Germinal center (tissue), 1 donor: ENCODE results near the gene ACVR1C.
"Not testable (repeated sequence)": the region's sequence is repeated elsewhere in the genome, so short reads cannot be mapped to it uniquely, and the experiment has no call there.

ENCODE experiments used
- DNase-seq: peaks from one replicate; pipeline ENCODE4 v3.0.0; 2012; ENCODE audit warnings: mixed read lengths, low spot score

ACVR1C gene

DNA sequence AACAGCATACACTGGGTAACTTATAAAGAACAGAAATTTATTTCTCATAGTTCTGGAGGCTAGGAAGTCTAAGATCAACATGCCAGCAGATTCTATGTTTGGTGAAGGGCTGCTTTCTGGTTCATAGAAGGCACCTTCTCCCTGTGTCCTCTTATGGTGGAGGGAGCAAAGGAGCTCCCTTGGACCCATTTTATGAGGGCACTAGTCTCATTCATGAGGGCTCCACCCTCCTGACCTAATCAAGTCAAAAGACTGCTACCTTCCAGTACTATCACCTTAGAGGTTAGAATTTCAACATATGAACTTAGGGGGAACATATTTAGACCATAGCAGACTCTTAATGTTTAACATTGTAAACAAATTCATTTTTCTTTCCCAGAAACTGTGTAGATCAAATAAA lies 54.5 kb downstream of the ACVR1C start:
- DNase-seq = no peak

DNA sequence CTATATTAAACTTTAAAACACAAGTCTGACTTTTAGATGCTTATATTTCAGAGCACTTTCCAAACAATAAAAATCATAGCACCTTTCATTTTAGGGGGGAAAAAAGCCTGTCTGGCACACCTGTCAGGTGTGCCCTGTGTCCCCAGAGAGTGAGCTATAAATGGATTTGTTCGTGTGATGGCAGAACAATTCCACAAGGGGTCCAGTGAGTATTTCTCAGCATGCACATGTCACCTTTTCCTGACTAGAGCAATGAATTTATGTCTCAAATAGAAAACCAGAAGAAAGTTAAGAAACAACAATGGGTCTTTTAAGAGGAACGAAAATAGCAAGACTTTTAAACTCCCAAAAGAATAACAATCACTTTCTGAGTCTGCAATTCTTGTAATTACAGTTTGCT lies 55.9 kb downstream of the ACVR1C start:
- DNase-seq = peak; percentile 27

DNA sequence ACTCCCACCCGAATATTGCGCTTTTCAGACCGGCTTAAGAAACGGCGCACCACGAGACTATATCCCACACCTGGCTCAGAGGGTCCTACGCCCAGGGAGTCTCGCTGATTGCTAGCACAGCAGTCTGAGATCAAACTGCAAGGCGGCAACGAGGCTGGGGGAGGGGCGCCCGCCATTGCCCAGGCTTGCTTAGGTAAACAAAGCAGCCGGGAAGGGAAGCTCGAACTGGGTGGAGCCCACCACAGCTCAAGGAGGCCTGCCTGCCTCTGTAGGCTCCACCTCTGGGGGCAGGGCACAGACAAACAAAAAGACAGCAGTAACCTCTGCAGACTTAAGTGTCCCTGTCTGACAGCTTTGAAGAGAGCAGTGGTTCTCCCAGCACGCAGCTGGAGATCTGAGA lies 62.0 kb downstream of the ACVR1C start:
- DNase-seq = not testable (repeated sequence)

DNA sequence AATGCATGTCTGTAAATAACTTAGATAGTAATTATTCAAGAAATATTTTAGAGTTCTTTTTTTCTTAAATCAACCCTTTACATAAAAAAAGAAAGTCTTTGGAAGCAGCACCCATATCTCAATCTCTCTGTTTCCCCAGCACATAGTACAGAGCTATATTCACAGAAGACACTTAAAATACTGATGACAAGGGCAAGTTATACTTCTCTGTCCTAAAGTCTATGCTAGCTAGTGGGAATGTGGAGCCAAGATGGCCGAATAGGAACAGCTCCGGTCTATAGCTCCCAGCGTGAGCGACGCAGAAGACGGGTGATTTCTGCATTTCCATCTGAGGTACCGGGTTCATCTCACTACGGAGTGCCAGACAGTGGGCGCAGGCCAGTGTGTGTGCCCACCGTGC lies 62.6 kb downstream of the ACVR1C start:
- not testable (repeated sequence) for DNase-seq

DNA sequence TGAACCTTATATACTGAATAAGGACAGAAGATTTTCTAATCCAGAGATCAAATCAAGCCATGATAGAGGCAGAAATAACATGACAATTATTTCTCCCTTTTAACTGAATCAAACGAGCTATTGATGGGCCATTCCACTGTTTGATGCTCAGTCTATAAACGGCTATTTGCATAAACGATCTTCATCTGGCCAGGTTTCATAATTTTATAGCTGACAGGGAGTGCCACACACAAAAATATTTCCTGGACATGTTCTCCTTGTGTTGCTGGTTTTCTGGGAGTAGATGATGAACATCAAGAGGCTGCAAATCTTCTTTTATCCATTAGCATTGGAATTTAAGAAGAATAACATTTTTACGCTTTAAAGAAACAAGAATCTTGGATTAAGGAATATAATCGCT lies 63.1 kb downstream of the ACVR1C start:
- DNase-seq = no peak

DNA sequence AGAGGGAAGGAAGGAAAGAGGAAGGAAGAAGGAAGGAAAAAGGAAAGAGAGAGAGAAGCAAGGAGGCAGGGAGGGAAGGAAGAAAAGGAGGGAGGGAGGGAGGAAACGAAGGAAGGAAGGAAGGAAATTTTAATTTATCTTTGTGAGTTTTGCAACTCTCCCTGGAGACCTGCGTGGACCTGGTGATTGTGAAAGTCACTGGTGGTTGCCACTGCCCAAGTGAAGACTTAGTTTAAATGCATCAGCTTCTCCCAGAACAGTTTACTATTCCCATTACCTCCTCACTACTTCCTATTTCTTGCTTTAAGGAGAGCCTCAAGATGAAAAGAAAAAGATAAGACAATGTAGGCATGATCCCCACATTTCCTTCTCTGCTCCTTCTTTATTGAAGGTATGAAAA lies 68.8 kb downstream of the ACVR1C start:
- DNase-seq = no peak

DNA sequence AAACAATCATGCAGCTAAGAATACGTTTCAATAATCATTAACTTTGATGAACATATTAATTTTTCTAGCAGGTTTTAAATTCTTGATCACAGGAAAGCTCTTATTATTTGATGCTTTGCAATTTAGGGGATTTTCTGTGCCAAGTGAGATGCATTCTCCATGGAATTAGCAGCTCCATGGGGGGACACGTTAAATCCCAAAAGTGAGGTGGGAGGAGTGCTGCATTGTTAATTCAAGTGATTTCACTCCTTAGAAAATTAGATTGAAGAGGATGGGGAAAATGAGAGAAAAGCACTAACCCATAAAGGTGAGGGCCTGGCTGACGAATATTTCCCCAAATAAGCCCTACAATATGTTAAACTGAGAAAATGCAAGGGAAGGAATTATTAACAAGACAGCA lies 69.2 kb downstream of the ACVR1C start:
- no peak for DNase-seq

DNA sequence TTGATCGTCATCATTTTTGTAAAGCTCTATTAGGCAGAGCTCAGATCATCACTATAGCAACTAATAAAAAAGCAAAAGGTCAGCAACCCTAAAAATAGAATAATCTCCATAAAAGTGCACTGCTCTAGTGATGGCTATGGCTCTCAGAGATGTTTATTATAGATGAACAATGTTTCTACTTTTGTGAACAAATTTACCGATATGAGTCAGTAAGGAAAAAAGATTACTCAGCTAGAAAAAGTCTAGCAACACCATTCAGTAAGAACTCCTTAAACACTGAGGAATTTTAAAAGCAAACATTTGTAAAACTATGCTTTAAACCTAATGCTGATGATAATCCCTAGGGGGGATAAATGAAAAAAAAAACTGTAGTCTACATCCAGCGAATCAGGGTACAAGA lies 69.6 kb downstream of the ACVR1C start:
- no peak for DNase-seq

DNA sequence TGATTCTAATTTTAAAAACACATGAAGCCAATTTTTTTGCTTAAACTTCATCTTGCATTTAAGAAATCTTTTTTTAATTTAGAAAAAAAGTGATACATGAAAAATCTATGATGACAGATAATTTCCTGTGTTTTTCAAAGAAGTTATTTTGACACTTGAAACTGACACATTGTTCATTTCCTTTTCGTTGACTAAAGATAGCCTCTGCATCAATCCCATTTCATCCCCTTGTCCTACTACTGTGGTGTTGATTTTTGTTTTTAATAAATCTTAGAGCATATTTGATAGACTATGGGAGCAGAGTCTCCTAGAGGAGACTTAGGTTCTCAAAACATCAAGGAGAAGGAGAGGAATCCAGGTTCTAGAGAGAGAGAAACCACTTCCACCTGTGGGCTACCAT lies 70.9 kb downstream of the ACVR1C start:
- no peak for DNase-seq

DNA sequence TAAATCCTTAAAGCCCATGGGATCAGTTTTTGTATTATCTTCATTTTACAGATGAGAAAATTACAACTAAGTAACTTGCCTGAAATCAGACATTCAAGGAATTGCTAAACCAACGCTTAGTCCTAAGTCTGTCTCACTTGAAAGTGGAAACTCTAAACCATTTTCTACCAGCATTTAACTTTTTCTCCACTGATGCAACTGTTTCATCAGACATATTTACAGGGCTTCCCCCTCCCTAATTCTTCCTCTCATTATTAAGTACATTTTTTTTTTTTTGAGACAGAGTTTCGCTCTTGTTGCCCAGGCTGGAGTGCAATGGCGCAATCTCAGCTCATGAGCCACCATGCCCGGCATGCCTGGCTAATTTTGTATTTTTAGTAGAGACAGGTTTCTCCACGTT lies 88.6 kb downstream of the ACVR1C start:
- DNase-seq = no peak

DNA sequence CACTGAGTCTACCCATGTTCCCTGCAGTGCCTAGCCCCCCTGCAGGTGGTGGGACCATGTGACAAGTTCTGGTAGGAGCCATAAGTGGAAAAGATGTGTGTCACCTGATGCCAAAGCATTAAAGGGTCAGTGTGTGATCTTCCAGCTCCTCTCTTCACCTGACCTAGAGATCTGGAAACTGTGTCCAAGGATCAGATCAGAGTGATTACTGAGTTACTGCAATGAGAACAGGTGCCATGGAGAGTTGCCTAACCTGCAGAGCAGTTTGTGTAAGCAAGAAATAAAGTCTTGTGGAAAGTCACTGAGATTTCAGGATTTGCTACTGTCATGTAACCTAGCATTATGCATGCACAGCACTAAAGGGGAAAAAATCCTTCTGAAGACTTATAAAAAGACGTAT lies 90.6 kb downstream of the ACVR1C start:
- DNase-seq = no peak

DNA sequence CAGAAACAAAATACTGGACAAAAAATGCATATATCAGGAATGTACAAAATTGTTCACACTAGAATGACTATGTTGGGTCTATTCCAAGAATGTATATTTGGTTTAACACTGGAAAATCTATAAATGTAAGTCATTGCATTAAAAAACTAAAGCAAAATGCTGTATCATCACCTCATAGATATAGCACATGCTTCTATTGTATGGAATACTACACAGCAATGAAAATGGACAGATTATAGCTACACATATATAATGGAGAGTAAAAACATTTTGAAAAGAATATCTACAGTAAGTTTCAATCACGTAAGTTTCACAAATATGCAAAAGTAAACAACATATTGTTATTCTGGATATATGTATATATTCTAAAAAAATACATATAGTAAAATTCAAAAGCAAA lies 91.8 kb downstream of the ACVR1C start:
- DNase-seq = no peak

DNA sequence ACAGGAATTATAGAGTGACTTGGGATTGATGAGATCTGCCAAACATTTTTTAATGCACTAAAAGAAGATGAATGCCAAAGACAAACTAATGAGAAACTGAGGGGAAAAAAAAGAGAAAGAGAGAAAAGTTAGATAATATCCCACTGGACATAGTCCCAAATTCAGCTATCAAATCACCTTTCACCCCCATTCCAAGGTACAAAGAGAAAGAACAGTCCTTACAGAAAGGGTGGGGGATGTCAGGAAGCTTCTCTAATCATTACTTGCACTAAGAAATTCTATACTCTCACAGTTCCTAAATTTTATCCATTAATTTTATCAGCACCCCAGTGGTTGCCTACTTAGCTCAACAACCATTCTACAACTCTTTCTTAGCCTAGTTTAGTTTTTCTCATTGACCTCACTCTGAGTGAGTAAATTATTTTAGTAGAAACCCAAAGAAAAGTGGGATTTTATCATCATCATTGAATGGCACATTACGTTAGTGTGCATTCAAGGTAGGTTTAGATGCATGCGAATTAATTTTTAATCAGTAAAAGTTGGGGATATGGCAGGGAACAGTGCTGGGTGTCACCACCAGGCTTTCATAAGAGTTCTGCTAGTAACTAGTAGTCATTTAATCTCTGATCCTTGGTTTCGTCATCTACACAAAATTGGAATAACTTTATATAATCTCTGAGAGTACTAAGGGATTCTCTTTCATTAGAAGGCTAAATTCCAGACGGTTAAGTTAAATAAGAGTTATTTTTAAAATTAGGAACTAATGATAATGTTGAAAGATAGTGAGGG lies 99.5 kb downstream of the ACVR1C start:
- DNase-seq = no peak

DNA sequence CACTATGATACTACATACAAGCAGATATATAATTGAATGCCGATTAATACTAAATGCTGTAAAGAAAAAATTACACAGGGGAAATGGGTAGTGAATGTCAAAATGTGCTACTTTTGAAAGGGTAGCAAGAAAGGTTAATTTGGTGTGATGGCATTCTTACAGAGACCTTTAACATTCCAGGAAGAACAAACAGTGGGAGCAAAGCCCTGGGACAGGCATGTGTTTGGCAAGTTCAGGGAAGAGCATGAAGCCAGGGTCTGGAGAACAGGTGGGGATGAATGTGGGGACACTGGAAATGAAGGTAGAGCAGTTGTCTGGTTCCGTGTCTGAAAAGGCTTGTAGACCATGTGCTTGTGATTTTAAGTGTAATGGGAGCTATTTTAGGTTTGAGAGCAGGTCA lies 102.6 kb downstream of the ACVR1C start:
- no peak for DNase-seq

DNA sequence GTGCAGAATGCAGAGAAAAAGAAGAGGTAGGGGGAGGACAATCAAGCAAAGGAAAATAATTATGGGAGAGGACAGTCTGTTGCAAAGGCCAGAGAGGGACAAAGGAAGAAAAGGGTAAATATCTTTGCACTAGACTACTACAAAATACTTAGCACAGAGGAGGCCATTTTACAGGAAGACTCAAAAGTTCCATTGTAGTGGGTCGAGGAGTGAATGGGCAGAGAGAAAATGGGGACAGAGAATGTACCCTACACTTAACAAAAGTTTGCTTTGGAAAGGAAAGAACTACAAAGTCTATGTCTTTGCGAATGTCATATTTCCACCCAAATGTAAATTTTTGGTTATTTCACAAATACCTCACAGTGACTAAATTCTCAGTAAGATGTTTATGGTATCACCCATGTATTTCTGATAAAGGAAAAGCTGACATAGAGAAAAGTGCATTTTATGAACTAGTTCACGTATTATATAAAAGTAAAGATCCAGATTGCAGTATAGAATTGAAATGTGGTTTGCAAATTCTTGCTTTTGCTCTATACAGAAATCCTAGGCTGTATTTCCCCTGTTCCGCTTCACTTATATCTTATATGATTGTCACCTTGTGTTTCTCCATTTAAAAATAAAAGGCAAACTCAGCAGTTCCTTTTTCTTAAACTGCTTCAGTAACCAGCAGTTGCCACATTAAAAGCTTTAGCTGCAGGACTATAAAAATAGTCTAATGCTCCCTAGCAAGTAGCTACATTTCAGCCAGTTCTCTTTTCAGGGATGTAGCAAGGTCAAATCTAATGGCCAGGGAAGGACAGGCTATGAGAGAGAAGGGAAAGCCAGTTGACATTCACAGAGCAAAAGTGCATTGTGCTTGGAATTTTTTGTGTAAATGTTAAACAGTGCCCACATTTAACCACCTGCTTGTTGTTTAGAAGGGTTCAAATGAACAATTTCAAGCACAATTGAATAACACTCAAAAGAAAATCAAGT lies 105.1 kb downstream of the ACVR1C start:
- DNase-seq = peak; percentile 13

DNA sequence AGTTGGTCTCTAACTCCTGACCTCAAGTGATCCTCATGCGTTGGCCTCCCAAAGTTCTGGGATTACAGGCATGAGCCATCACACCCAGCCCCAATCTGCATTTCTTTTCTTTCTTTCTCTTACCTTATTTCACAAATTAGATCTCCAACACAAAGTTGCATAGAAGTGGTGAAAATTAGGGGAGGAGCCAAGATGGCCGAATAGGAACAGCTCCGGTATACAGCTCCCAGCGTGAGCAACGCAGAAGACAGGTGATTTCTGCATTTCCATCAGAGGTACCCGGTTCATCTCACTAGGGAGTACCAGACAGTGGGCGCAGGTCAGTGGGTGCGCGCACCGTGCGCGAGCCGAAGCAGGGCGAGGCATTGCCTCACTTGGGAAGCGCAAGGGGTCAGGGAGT lies 113.7 kb downstream of the ACVR1C start:
- not testable (repeated sequence) for DNase-seq

DNA sequence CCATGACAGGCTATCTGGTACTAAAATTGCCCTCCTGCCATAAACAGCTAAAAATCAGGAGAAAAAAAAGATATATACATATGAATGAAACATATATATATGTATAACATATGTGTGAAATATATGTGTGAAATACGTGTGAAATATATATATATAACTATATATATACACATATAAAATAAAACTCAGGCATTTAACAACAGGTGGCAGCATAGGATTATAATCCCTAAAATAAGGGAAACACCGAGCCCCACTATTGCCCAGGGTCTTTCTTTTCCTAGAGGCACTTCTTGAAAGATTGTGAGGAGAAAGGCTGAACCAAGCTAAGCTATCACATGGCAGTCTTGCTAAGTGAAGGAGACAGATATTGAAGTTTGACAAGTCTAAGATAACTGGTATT lies 118.9 kb downstream of the ACVR1C start:
- DNase-seq = no peak

DNA sequence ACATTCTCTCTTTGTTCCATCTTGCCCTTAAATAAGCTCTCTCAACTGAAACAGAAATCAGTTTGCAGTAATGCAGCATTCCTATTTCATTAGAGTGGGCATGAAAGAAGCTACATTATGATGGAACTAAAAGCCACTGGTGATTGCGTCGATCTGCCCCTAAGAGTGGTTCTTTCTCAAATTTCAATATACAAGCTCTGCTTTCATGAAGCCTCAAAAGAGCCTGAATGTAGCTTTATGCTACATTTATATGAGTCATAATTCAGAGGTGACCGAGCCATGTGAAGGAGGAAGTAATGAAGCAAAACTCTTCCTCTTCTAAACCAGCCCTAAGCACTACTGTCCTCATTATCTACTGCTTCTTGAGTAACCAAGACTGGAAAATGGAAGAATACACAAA lies 120.0 kb downstream of the ACVR1C start:
- no peak for DNase-seq

DNA sequence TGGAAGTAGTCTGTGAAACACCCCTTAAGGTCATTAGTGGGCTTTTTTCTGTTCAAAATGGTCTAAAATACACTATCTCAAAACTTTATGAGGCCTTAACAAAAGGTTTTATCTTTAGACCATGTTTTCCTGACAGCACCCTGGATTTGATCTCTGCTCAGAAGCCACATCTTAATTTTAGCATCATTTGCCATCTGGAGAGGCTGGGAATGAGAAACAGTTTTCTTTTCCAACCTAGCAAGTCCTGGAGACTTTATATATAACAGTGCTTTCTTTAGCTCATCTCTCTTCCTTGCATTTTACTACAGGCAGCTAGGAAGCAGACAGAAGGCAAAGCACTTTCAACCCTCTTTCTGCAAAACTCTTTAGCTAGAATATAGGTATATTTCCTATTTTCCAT lies 122.1 kb downstream of the ACVR1C start:
- no peak for DNase-seq

DNA sequence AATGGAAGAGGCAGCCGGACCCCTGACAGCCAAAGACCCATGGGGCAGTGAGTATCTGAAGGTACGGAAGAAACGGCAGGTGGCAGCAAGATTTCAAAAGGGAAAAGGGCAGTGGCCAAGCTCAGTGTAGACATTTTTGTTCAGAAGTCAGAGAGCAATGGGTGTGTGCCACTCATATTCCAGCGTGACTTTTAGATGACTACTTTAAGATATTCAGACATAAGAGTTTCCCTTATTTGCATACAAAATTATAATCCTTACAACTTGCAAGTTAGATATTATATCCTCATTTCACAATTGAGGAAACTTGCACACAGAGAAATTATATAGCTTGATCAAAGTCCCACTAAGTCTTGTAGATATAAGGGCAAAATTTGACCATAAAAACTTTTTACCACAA lies 124.0 kb downstream of the ACVR1C start:
- DNase-seq = no peak

DNA sequence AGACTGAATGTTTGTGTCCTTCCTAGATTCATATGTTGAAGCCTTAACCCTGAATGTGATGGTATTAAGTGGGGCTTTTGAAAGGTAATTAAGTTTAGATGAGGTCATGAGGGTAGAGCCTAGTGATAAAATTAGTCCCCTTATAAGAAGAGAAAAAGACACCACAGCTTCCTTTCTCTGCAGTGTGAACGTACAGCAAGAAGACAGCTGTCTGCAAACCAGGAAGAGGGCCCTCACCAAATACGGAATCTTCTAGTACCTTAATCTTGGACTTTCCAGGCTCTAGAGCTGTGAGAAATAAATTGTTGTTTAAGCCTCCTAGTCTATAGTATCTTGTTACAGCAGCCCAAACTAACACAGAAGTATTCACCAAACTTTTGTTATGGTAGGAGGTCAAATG lies 127.6 kb downstream of the ACVR1C start:
- no peak for DNase-seq

DNA sequence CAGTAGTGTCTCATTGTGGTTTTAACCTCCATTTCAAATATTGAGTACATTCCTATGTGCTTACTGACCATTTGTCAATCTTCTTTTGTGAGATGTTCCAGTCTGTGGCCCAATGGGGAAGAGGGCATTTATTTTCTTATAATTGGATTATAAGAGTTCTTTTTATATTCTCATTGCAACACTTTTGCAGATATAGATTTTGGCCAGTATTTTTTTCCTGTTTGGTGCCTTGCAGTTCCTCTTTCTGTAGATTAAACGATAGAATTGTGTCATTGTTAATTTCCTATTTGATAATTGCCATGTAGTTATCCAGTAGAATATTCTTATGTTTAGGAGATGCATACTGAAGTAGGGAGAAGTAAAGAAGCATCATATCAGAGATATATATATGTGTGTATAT lies 128.3 kb downstream of the ACVR1C start:
- DNase-seq = no peak

DNA sequence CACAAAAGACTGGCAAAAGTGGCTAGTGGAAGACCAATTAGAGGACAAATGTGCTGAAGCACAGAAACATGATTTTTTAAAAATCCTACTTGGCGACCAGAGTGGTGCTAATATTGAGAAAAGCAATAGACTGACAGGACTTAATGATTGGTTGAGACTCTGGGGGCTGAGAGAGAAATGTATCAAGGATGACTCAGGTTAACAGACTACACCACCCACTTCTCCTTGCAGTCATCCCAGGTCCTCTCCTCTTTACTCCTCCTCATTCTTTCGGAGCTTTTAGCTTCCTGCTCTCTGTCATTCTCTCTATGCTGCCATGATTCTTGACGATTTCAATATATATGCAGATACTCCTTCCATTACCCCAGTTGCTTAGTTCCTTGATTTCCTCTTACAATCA lies 130.2 kb downstream of the ACVR1C start:
- no peak for DNase-seq
